ENCODE results near the gene RMRP. TPM values are rescaled to one million over a fixed set of nuclear protein-coding genes. Genes with fewer than 3 reads are reported as not detected.

Gene RMRP
- total and polyA plus RNA-seq, 2 donors (not counting 1 experiment from before 2014, with no cell fraction given) = 7,890 TPM; not detected in 1

DNA sequence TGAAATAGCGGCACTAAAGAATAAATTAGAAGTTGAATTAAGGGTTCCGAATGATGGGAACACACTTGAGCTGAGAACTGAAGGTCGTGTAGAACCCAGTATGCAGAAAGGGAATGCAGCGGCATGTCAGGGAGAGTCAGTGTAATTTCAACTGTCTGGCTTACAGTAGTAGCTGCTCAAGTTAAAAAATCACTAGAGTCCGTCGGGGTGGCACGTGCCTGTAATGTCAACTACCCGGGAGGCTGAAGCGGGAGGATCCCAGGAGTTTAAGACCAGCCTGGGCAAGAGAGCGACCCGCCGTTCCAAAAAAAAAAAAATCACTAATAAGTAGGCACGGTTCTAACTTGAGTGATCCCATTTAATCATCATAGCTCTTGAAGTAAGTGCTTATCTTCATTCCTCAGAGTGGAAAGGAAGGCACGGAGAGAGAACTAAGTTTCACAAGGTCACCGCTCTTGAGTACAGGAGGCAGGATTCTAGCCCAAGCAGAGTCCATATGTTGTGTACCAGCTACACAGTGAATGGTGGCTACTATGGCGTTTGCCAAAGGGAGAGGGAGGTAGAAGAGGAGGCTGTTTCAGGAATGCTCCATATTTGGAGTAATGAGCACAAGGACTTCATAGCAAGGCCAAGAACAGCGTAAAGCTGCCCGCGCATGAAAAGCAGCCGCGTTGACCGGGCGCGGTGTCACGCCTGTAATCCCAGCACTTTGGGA lies 831 bp downstream of the RMRP start:
- Histone ChIP-seq H2AFZ (ENCODE audit: insufficient read depth, low read depth, low read length, poor library complexity, severe bottlenecking) (peak overlapping the region; percentile 86), H3K9ac (ENCODE audit: low read length) (peak overlapping the region; percentile 84), H3K4me2 (replicated peaks; ENCODE audit: low read depth, low read length, poor library complexity, severe bottlenecking) (peak overlapping the region; percentile 91), H3K4me3 (ENCODE audit: control extremely low read depth in 1 of 5, extremely low read depth in 1 of 5, insufficient read depth in 1 of 5, low read depth in 2 of 5, low read length in 4 of 5) (peak overlapping the region; percentile 50 to 93 (median 87)), H3K4me1 (ENCODE audit: control insufficient read depth in 2 of 2, insufficient read depth in 2 of 2, low read length in 2 of 2) (peaks cover 32 to 58% of the 10 kb centered on the region in 2 donors), H3K27ac (ENCODE audit: low read length in 2 of 2) (peak overlapping the region; percentile 99 to 100), H3K27me3 (replicated peaks in 1 of 4; ENCODE audit: control extremely low read depth in 1 of 4, control insufficient read depth in 3 of 4, insufficient read depth in 4 of 4, low read length in 3 of 4) (no peaks in the 10 kb centered on the region), H4K20me1 (ENCODE audit: control insufficient read depth, insufficient read depth, low read length, poor library complexity, severe bottlenecking) (no peaks in the 10 kb centered on the region), H3K79me2 (ENCODE audit: control insufficient read depth, insufficient read depth, low read length) (peaks cover 26% of the 10 kb centered on the region), H3K9me3 (ENCODE audit: control extremely low read depth in 1 of 3, control insufficient read depth in 2 of 3, insufficient read depth in 1 of 3, low read length in 2 of 3) (peaks cover 0 to 3% (median 0%) of the 10 kb centered on the region in 3 donors), H3K36me3 (replicated peaks in 1 of 2; ENCODE audit: control extremely low read depth in 1 of 2, control insufficient read depth in 1 of 2, extremely low read depth in 1 of 2, insufficient read depth in 2 of 2, low read length in 1 of 2) (peaks cover 0 to 14% of the 10 kb centered on the region in 2 experiments)
- DNase-seq (no peak), ATAC-seq (ENCODE audit: low read depth) (no peak)
- WGBS (ENCODE audit: insufficient coverage) = 38% methylated on average over 21 of the region's 25 CpGs
- Mint-ChIP-seq H3K9me3 (ENCODE audit: insufficient read depth) (no peaks in the 10 kb centered on the region), H3K27ac (peak overlapping the region; percentile 97), H3K4me1 (peaks cover 64% of the 10 kb centered on the region), H3K4me3 (peak overlapping the region; percentile 94), H3K27me3 (no peaks in the 10 kb centered on the region)
- intact Hi-C loops (cut with micrococcal nuclease) = loop anchor here (5.0 kb wide), 3 partner anchors 170 to 540 kb away; partner anchors contain the start of genes ATOSB, FAM221B and TMEM8B
- no peak for TF ChIP-seq EZH2 (IDR thresholded peaks at IDR 0.05; ENCODE audit: borderline replicate concordance, insufficient read depth, low read depth, low read length, poor library complexity, severe bottlenecking)
- TF ChIP-seq, protein P1, sequence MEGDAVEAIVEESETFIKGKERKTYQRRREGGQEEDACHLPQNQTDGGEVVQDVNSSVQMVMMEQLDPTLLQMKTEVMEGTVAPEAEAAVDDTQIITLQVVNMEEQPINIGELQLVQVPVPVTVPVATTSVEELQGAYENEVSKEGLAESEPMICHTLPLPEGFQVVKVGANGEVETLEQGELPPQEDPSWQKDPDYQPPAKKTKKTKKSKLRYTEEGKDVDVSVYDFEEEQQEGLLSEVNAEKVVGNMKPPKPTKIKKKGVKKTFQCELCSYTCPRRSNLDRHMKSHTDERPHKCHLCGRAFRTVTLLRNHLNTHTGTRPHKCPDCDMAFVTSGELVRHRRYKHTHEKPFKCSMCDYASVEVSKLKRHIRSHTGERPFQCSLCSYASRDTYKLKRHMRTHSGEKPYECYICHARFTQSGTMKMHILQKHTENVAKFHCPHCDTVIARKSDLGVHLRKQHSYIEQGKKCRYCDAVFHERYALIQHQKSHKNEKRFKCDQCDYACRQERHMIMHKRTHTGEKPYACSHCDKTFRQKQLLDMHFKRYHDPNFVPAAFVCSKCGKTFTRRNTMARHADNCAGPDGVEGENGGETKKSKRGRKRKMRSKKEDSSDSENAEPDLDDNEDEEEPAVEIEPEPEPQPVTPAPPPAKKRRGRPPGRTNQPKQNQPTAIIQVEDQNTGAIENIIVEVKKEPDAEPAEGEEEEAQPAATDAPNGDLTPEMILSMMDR (IDR thresholded peaks at IDR 0.05) = no peak
- CTCF ChIA-PET = interaction anchor here (0.7 to 15.0 kb wide), 18 partner anchors 9 to 225 kb away, joined by 3 to 268 read pairs (median 7); partner anchors contain the start of genes CD72, CREB3, SIT1 and TESK1
- POLR2A ChIA-PET = interaction anchor here (0.7 to 4.6 kb wide), 14 partner anchors 9 to 577 kb away, joined by 3 to 62 read pairs (median 7); partner anchors contain the start of genes CD72, CREB3, FANCG and GBA2

Measured in B cell (primary cell).